BE2C (cell line): Measurements from ENCODE around the gene DOCK6.

ENCODE experiments used
- DNase-seq: peaks from one replicate; pipeline ENCODE4 v3.0.0-alpha.2; 2020
- H3K27me3 ChIP-seq: fragments of 250-450 bp; sonication (Bioruptor Pico); 2 replicates; pipeline ENCODE4 v1.5.1; 2020; ENCODE audit warnings: mild to moderate bottlenecking
- H3K36me3 ChIP-seq: fragments of 250-450 bp; sonication (Bioruptor Pico); 2 replicates; pipeline ENCODE4 v1.5.1; 2020; ENCODE audit warnings: mild to moderate bottlenecking
- H3K4me1 ChIP-seq: fragments of 250-450 bp; sonication (Bioruptor Pico); 2 replicates; pipeline ENCODE4 v1.5.1; 2020
- H3K4me3 ChIP-seq: 2 replicates; pipeline ENCODE4 v1.5.1; 2011; ENCODE audit warnings: low read depth, low read length
- H3K9me3 ChIP-seq: fragments of 250-450 bp; sonication (Bioruptor Pico); 2 replicates; pipeline ENCODE4 v1.5.1; 2020
- TF ChIP-seq, protein P1 (sequence below): IDR thresholded peaks from 2 replicates; pipeline ENCODE4 v1.5.1; 2012; ENCODE audit warnings: mild to moderate bottlenecking, low read depth, low read length

The DOCK6 gene

GRCh38 chr19:11194173-11194572, 68.2 kb downstream of the DOCK6 start:
- no peaks in the 10 kb centered on the region; the same call in 1 of the 2 replicates for H3K4me1 ChIP-seq
- H3K27me3 ChIP-seq, result no peaks in the 10 kb centered on the region
- TF ChIP-seq, protein P1, sequence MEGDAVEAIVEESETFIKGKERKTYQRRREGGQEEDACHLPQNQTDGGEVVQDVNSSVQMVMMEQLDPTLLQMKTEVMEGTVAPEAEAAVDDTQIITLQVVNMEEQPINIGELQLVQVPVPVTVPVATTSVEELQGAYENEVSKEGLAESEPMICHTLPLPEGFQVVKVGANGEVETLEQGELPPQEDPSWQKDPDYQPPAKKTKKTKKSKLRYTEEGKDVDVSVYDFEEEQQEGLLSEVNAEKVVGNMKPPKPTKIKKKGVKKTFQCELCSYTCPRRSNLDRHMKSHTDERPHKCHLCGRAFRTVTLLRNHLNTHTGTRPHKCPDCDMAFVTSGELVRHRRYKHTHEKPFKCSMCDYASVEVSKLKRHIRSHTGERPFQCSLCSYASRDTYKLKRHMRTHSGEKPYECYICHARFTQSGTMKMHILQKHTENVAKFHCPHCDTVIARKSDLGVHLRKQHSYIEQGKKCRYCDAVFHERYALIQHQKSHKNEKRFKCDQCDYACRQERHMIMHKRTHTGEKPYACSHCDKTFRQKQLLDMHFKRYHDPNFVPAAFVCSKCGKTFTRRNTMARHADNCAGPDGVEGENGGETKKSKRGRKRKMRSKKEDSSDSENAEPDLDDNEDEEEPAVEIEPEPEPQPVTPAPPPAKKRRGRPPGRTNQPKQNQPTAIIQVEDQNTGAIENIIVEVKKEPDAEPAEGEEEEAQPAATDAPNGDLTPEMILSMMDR, result no peak
- H3K4me3 ChIP-seq, result no peak overlapping the region
- peaks cover 6% of the 10 kb centered on the region for H3K36me3 ChIP-seq
- no peak for DNase-seq
- H3K9me3 ChIP-seq, result no peaks in the 10 kb centered on the region

GRCh38 chr19:11192957-11193939, 69.1 kb downstream of the DOCK6 start:
- Histone ChIP-seq H3K36me3 (peaks cover 6% of the 10 kb centered on the region), H3K27me3 (no peaks in the 10 kb centered on the region), H3K4me1 (no peaks in the 10 kb centered on the region; the same call in 1 of the 2 replicates), H3K9me3 (no peaks in the 10 kb centered on the region), H3K4me3 (no peak overlapping the region)
- no peak for DNase-seq
- TF ChIP-seq, protein P1, result no peak

DNA sequence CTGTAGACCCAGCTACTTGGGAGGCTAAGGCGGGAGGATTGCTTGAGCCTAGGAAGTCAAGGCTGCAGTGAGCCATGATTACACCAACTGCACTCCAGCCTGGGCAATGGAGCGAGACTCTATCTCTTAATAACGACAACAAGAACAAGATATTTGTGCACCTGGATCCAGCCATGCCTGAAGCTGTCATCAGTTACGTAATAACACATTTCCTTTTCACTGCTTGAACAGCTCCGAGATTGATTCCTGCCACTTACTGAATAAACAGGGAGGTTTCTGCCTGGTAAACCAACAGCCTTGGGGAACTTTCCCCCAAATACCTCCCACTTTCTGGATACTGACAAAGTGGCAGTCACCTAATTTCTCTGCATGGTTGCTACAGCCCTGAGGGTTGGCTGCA, 70.4 kb downstream of the DOCK6 start:
- H3K9me3 ChIP-seq, result no peaks in the 10 kb centered on the region
- TF ChIP-seq, protein P1, result no peak
- H3K27me3 ChIP-seq, result no peaks in the 10 kb centered on the region
- H3K4me1 ChIP-seq, result no peaks in the 10 kb centered on the region; the same call in 1 of the 2 replicates
- H3K36me3 ChIP-seq, result peaks cover 6% of the 10 kb centered on the region
- no peak for DNase-seq
- no peak overlapping the region for H3K4me3 ChIP-seq

- TF ChIP-seq, protein P1, result no peak
- H3K36me3 ChIP-seq, result peaks cover 6% of the 10 kb centered on the region
- DNase-seq, result peak; percentile 42
- H3K4me3 ChIP-seq, result no peak overlapping the region
- no peaks in the 10 kb centered on the region for H3K27me3 ChIP-seq
- H3K9me3 ChIP-seq, result no peaks in the 10 kb centered on the region
- H3K4me1 ChIP-seq, result no peaks in the 10 kb centered on the region; the same call in 1 of the 2 replicates
Measured at GRCh38 chr19:11191273-11191755, 71.0 kb downstream of the DOCK6 start.

- H3K4me1 ChIP-seq, result no peaks in the 10 kb centered on the region; the same call in 1 of the 2 replicates
- H3K9me3 ChIP-seq, result no peaks in the 10 kb centered on the region
- no peaks in the 10 kb centered on the region for H3K27me3 ChIP-seq
- TF ChIP-seq, protein P1, result no peak
- DNase-seq, result no peak
- no peak overlapping the region for H3K4me3 ChIP-seq
- peaks cover 6% of the 10 kb centered on the region for H3K36me3 ChIP-seq
Measured at GRCh38 chr19:11190501-11190900, 71.8 kb downstream of the DOCK6 start.

GRCh38 chr19:11187441-11187840, 74.9 kb downstream of the DOCK6 start:
- TF ChIP-seq, protein P1, result no peak
- H3K4me3 ChIP-seq, result no peak overlapping the region

More at GRCh38 chr19:11187441-11187840, 74.9 kb downstream of the DOCK6 start:
- Histone ChIP-seq H3K36me3 (peaks cover 3% of the 10 kb centered on the region; the same call in 1 of the 2 replicates), H3K4me1 (no peaks in the 10 kb centered on the region; the same call in 1 of the 2 replicates), H3K9me3 (no peaks in the 10 kb centered on the region), H3K27me3 (no peaks in the 10 kb centered on the region)
- no peak for DNase-seq
